ENCODE results near the gene FES.
"Not testable (repeated sequence)": the region's sequence is repeated elsewhere in the genome, so short reads cannot be mapped to it uniquely, and the experiment has no call there.

The FES gene

GRCh38 chr15:90862487-90862886, 21.8 kb upstream of the FES start:
- no peak for DNase-seq

GRCh38 chr15:90862964-90863778, 21.1 kb upstream of the FES start:
- DNase-seq, result no peak

DNA sequence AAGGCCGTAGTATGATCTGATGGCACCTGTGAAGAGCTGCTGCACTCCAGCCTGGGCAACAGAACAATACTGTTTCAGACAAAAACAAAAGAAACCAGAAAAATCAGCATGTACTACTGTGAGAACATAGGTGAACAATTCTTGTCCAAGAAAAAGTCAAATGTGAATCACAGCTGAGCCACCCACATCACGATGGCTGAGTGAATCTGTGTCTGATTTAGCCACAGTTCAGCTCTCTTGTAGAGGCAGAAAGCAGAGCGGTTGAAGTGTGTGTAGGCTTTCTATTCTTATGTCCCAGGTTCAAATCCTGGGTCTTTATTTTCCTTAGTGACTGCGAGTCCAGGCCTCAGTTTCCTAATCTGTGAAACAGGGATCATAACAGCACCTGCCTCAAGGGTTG, 20.3 kb upstream of the FES start:
- no peak for DNase-seq

DNA sequence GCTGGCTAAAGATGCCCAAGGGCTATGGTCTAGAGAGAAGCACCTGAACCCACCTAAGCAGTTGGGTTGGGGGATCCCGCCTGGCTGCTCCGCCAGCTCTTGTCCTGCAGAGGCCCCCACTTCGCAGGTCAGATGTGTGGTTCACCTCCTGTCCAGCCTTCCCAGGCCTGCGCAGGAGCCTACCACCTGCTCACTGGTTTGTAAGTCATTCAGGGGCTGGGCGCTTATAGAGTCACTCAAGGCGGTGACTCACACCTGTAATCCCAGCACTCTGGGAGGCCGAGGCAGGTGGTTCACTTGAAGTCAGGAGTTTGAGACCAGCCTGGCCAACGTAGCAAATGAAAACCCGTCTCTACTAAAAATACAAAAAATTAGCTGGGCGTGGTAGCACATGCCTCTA, 19.8 kb upstream of the FES start:
- peak; percentile 48 for DNase-seq

DNA sequence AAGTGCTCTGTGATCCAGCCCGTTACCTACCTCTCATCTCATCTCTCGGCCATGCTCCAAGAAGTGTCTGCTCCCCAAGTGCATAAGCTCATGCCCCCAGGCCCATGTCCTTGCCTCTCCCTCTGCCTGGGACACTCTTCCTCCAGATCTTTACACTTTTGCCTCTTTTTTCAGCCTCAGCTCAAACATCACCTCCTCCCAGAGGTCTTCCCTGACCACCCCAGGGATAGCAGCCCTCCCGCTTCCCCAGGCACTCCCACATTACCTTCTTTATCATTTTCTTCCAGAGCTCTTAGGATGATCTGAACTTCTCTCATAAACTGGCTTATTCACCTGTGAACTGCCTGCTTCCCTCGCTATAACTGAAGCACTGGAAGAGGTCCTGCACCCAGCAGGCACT, 18.6 kb upstream of the FES start:
- DNase-seq, result no peak

DNA sequence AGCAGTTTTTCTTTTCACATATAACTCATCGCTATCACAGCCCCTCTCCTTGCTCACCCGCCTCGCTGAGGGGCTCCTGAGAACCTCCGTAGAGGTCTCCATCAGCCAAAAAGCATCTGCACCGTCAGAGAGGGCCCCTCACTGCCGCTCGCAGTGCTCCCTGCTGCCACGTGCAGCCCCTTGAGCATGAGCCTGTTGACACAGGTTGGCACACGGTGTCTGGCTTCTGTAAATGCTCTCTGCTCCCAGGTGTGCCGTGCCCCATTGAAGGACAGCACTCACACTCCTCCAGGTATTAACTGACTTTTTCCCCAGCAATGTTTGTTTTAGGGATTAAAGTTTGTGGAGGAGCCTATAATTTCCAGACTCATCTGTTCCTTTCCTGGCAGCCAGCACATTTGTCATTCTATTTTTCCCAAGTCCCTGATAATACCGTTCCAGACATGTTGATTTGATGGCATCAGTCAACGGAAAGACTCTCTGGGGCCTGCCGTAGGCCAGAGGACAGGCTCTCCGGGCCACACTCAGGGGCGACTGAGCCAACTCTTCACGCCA, 18.1 kb upstream of the FES start:
- peak; percentile 66 for DNase-seq

- DNase-seq, result no peak
These were observed 17.5 kb upstream of the FES start for GRCh38 chr15:90866800-90867199.

DNA sequence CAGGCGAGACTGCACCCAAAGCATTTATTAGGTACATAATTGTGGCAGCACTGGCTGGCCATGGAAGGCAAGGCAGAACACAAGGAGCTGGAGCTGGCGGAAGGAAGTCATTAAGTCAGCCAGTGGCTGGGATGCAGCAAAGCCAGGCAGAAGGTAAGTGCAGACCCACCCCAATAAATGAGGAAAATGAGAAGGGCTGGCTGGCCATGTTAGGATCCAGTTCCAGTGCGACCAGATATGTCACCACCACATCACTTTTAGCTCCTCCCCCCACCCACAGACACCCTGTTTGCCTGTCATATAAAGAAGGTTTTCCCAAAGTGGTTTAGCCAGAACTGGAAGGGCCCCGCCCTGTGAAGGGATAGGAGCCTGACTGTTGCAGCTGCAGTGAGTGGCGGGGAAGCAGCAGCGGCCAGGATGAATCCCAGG, 16.0 kb upstream of the FES start, which contains the start of gene FURIN:
TSS of gene FURIN (plus strand) at position 328 of the 429 bp plus-strand sequence. CDS start 7,153 bp downstream, outside the sequence.
- DNase-seq, result peak; percentile 22

DNA sequence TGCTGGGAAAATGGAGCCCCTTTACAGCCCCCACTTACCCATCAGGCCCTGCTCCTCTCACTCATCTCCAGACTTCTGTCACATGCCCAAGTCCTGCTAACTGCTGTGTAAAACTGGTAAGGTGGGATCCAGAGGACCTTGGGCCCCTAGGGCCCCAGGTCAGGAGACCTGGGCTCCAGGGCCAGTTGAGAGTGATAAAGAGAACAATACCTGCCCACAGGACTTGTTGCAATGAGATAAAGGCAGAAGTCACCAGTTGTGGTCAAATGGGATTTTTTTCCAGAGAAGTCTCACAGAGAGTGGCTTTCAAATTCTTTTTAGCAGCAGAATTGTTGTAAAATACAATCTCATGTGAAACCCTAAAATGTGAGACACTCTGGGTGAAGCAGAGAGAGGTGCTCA, 15.2 kb upstream of the FES start:
- peak; percentile 40 for DNase-seq

DNA sequence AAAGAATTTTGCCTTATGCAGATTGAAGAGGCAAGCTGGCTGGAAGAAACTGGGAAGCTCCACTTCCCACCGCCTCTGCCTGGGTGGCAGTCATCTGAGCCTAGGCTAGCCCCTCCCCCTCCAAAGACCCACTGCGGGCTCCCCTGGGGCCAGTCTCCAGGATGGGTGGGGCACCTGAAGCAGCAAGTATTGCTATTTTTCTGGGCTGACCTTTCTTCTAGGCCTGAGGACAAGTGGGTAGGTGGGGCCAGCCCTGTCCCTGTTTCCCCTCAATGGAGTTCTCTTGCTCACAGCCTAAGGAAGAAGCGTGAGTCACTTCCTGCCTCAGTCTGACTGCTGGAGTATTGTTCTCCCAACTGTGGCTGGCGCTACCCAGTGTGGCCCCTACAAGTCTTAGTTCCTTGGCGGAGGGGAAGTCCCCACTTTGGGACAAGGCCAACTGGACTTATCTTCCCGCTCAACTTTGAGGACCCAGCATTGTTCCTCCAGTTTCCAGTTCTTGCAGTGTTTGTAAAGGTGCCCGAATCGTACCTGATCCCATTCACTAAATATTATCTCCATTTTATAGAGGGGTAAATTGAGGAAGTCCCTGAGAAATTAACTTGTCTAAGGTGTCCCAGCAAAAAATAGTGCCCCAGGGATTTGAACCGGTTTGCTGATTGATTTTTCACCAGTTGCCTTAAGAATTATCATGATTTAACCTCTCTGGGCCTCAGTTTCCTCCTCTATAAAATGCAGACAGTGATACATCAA, 14.5 kb upstream of the FES start:
- peak; percentile 68 for DNase-seq

- DNase-seq, result peak; percentile 49
These were observed 13.8 kb upstream of the FES start for GRCh38 chr15:90870354-90871138.

GRCh38 chr15:90871139-90871715, 13.1 kb upstream of the FES start:
- DNase-seq, result peak; percentile 49

GRCh38 chr15:90871716-90872485, 12.4 kb upstream of the FES start:
- peak; percentile 36 for DNase-seq

GRCh38 chr15:90872486-90873184, 11.7 kb upstream of the FES start:
- DNase-seq, result peak; percentile 39

DNA sequence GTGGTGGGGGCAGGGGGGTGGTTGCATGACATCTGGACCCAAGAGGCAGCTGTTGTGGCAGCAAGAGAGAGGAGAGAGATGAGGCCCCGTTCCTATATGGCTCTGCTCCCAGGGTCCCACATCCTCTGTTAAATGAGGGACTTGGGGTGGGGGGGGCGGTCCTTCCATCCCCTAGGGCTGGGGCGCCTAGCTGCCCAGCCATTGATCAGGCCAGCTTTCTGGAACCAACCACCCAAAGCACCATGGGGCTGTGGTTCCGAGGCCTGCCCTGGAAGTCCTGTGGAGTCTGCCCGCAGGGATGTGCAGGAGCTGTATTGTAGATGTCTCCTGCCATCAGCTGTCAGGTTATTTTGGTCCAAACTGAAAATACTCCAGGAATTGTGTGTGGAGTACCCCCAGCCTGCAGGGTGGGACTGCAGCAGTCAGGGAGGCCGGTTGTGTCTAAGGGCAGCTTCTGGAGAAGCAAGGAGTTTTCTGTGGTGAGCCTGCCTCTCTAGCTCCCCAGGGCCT, 10.8 kb upstream of the FES start:
- no peak for DNase-seq

DNA sequence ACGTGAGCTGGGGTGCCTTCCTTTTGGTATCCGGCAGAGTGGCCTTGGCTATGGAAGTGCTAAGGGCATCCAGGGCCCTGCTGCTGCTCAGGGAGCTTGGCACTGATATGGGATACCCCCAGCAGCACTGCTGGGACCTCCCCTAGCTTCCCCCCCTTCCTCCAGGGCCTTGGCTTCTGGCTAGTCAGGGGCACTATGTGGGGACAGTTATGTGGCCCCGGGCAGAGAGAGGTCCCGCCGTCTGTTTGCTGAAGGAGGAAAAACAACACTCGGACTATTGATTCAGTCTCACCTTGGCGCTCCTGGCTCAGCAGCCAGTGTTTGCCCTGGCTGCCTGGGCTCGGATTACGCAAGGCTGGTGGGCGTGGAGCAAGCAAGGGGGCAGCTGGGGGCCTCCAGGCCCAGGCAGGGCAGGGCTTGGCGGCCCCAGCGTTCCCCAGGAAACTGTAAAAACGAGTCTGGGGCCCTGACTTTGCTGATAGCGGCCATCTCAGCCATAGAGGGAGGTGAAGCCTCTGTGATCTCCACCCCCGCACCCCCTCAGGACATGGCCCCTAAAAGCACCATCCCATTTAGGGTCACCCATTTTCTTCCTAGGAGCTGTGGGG, 10.2 kb upstream of the FES start:
- DNase-seq, result no peak

DNA sequence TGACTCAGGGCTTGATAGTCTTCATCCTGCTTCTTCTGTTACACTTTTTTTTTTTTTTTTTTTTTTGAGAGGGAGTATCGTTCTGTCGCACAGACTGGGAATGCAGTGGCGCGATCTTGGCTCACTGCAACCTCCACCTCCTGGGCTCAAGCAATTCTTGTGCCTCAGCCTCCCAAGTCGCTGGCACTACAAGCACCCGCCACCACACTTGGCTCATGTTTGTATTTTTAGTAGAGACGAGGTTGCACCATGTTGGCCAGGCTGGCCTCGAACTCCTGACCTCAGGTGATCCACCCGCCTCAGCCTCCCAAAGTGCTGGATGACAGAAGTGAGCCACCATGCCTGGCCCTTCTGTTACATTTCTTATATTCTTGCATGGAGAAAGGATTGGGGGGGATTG, 9.3 kb upstream of the FES start:
- DNase-seq, result not testable (repeated sequence)

- no peak for DNase-seq
These were observed 8.7 kb upstream of the FES start for GRCh38 chr15:90875549-90875981.

DNA sequence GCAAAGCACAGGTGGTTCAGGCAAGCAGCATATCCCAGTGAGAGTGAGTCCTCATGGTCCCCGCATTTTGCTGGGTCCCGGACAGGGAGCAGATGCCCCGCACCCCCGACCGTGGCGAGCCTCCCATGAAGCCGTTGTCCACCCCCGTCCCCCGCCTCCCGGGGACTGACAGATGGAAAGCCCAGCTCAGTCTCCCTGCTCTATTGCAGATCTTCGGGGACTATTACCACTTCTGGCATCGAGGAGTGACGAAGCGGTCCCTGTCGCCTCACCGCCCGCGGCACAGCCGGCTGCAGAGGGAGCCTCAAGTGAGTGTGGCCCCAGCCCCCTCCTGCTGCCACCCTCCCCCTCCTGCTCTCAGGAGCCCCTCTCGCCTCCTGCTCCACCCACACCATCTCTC, 8.3 kb upstream of the FES start:
- no peak for DNase-seq

DNA sequence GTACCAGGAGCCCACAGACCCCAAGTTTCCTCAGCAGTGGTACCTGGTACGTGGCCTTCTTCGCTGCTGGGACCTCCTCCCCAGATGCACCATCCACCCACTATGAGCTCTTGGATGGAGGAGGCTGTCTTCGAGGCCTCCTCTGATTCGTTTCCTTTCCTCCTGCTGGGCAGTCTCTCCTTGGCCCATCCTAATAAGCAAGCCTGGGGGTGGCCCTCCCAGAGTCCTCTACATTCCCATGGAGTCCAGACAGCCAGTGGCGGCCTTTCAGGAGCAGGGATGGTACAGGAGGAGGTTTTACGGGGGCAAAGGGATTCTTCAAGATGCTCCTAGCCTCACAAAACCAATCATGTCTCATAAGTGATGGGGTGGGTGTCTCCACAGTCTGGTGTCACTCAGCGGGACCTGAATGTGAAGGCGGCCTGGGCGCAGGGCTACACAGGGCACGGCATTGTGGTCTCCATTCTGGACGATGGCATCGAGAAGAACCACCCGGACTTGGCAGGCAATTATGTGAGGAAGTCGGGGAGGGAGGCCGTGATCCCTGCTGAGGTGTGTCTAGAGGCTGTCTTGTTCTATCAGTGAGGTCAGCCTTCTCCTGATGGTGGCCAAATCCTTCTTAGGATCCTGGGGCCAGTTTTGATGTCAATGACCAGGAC, 7.7 kb upstream of the FES start:
- DNase-seq, result no peak
